ENCODE measurements around the gene TMEM126B. TPM values are rescaled to one million over a fixed set of nuclear protein-coding genes. Genes with fewer than 3 reads are reported as not detected.
"Not testable (repeated sequence)": the region's sequence is repeated elsewhere in the genome, so short reads cannot be mapped to it uniquely, and the experiment has no call there.

TMEM126B gene
- total RNA-seq, 1 experiment from 2014 or later = 65.8 TPM

- TF ChIP-seq HMGXB4 (CRISPR knock-in tag; IDR thresholded peaks at IDR 0.05) (no peak), FOXP1 (CRISPR knock-in tag; IDR thresholded peaks at IDR 0.05; ENCODE audit: borderline replicate concordance) (no peak), PREB (CRISPR knock-in tag; IDR thresholded peaks at IDR 0.05; ENCODE audit: borderline replicate concordance) (no peak), FOXJ3 (CRISPR knock-in tag; IDR thresholded peaks at IDR 0.05; ENCODE audit: borderline replicate concordance) (no peak), USF2 (CRISPR knock-in tag; IDR thresholded peaks at IDR 0.05) (no peak), FOXK1 (CRISPR knock-in tag; IDR thresholded peaks at IDR 0.05) (no peak), AFF4 (CRISPR knock-in tag; IDR thresholded peaks at IDR 0.05; ENCODE audit: borderline replicate concordance) (no peak), STAT6 (CRISPR knock-in tag; conservative IDR thresholded peaks at IDR 0.05; ENCODE audit: low read depth) (no peak), RORB (CRISPR knock-in tag; IDR thresholded peaks at IDR 0.05) (no peak)
Observed at GRCh38 chr11:85603220-85603619, 25.2 kb upstream of the TMEM126B start (continued).

GRCh38 chr11:85606237-85606636, 22.2 kb upstream of the TMEM126B start:
- TF ChIP-seq NFYB (CRISPR knock-in tag; conservative IDR thresholded peaks at IDR 0.05; ENCODE audit: low read depth) = peak; percentile 62
- DNase-seq (ENCODE audit: low spot score); H3K4me3 Mint-ChIP-seq; CTCF ChIA-PET; ATAC-seq; H3K27me3 Mint-ChIP-seq (ENCODE audit: low read depth); H3K27ac Mint-ChIP-seq: not testable (repeated sequence)
- peaks cover 46% of the 10 kb centered on the region for H3K9me3 Mint-ChIP-seq
- peaks cover 34% of the 10 kb centered on the region for H3K4me1 Mint-ChIP-seq
- POLR2A ChIA-PET = interaction anchor here (0.6 kb wide), 1 partner anchor 136 kb away, joined by 4 read pairs; no protein-coding TSS in a partner anchor
- H3K36me3 Mint-ChIP-seq = peaks cover 28% of the 10 kb centered on the region

- H3K27me3 Mint-ChIP-seq (ENCODE audit: low read depth); POLR2A ChIA-PET; ATAC-seq; H3K4me3 Mint-ChIP-seq; DNase-seq (ENCODE audit: low spot score): not testable (repeated sequence)
- peaks cover 57% of the 10 kb centered on the region for H3K9me3 Mint-ChIP-seq
- H3K4me1 Mint-ChIP-seq = peaks cover 29% of the 10 kb centered on the region
- H3K36me3 Mint-ChIP-seq = peaks cover 36% of the 10 kb centered on the region
- CTCF ChIA-PET = interaction anchor here (0.6 to 1.4 kb wide), 2 partner anchors 19 to 888 kb away, joined by 3 to 6 read pairs; partner anchors contain the start of genes DLG2 and TMEM126B
- peak overlapping the region; percentile 55 for H3K27ac Mint-ChIP-seq
Observed at GRCh38 chr11:85608621-85609020, 19.8 kb upstream of the TMEM126B start.

- CTCF ChIA-PET = interaction anchor here (0.6 to 1.4 kb wide), 2 partner anchors 19 to 889 kb away, joined by 3 to 6 read pairs; partner anchors contain the start of genes DLG2 and TMEM126B
- H3K4me1 Mint-ChIP-seq = peaks cover 26% of the 10 kb centered on the region
- ATAC-seq; H3K27me3 Mint-ChIP-seq (ENCODE audit: low read depth); DNase-seq (ENCODE audit: low spot score); H3K4me3 Mint-ChIP-seq; POLR2A ChIA-PET: not testable (repeated sequence)
- H3K27ac Mint-ChIP-seq = peak overlapping the region; percentile 55; the same call in 1 of the 2 replicates
- peaks cover 40% of the 10 kb centered on the region for H3K36me3 Mint-ChIP-seq
- peaks cover 61% of the 10 kb centered on the region for H3K9me3 Mint-ChIP-seq
Observed at GRCh38 chr11:85609286-85609685, 19.1 kb upstream of the TMEM126B start.

- Mint-ChIP-seq H3K9me3 (peaks cover 51% of the 10 kb centered on the region), H3K4me1 (peaks cover 20% of the 10 kb centered on the region), H3K36me3 (peaks cover 32% of the 10 kb centered on the region)
- CTCF ChIA-PET; ATAC-seq; H3K27ac Mint-ChIP-seq; POLR2A ChIA-PET; H3K27me3 Mint-ChIP-seq (ENCODE audit: low read depth); H3K4me3 Mint-ChIP-seq; DNase-seq (ENCODE audit: low spot score): not testable (repeated sequence)
Observed at GRCh38 chr11:85611643-85612042, 16.8 kb upstream of the TMEM126B start.
